ENCODE results near the gene KIF5A. TPM values are rescaled to one million over a fixed set of nuclear protein-coding genes. Genes with fewer than 3 reads are reported as not detected.

KIF5A gene
- total RNA-seq, 1 donor from 2014 or later: 0.08 TPM

- intact Hi-C loops (cut with micrococcal nuclease): no loop called here
Observed at GRCh38 chr12:57631566-57632072, 81.8 kb downstream of the KIF5A start.

GRCh38 chr12:57632073-57632957, 82.5 kb downstream of the KIF5A start:
- H3K36me3 ChIP-seq: no peaks in the 10 kb centered on the region
- TF ChIP-seq, protein P1, sequence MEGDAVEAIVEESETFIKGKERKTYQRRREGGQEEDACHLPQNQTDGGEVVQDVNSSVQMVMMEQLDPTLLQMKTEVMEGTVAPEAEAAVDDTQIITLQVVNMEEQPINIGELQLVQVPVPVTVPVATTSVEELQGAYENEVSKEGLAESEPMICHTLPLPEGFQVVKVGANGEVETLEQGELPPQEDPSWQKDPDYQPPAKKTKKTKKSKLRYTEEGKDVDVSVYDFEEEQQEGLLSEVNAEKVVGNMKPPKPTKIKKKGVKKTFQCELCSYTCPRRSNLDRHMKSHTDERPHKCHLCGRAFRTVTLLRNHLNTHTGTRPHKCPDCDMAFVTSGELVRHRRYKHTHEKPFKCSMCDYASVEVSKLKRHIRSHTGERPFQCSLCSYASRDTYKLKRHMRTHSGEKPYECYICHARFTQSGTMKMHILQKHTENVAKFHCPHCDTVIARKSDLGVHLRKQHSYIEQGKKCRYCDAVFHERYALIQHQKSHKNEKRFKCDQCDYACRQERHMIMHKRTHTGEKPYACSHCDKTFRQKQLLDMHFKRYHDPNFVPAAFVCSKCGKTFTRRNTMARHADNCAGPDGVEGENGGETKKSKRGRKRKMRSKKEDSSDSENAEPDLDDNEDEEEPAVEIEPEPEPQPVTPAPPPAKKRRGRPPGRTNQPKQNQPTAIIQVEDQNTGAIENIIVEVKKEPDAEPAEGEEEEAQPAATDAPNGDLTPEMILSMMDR (IDR thresholded peaks at IDR 0.05; ENCODE audit: borderline replicate concordance): no peak
- H3K27me3 ChIP-seq (ENCODE audit: low read depth): peaks cover 75% of the 10 kb centered on the region
- intact Hi-C loops (cut with micrococcal nuclease): no loop called here
- DNase-seq: no peak
- peaks cover 28% of the 10 kb centered on the region for H3K4me1 ChIP-seq
- peak overlapping the region; percentile 55 for H3K27ac ChIP-seq (replicated peaks)
- no peaks in the 10 kb centered on the region for H3K9me3 ChIP-seq (replicated peaks)
- peak overlapping the region; percentile 80 for H3K4me3 ChIP-seq

More at GRCh38 chr12:57631566-57632072, 81.8 kb downstream of the KIF5A start:
- H3K36me3 ChIP-seq: no peaks in the 10 kb centered on the region
- no peaks in the 10 kb centered on the region for H3K9me3 ChIP-seq (replicated peaks)
- no peak for DNase-seq
- TF ChIP-seq, protein P1 (IDR thresholded peaks at IDR 0.05; ENCODE audit: borderline replicate concordance): no peak
- H3K4me3 ChIP-seq: peak overlapping the region; percentile 80
- peaks cover 30% of the 10 kb centered on the region for H3K4me1 ChIP-seq
- peaks cover 75% of the 10 kb centered on the region for H3K27me3 ChIP-seq (ENCODE audit: low read depth)
- peak overlapping the region; percentile 55 for H3K27ac ChIP-seq (replicated peaks)

GRCh38 chr12:57632958-57633840, 83.4 kb downstream of the KIF5A start, which contains the start of gene B4GALNT1:
Gene B4GALNT1 (minus strand): TSS chr12:57633201. CDS start chr12:57632132, 1,069 bp downstream.
- Histone ChIP-seq H3K4me3 (peak within 1 kb of the TSS; percentile 80), H3K27me3 (ENCODE audit: low read depth) (peaks cover 75% of the 10 kb centered on the region), H3K27ac (replicated peaks) (peak within 1 kb of the TSS; percentile 55), H3K9me3 (replicated peaks) (no peaks in the 10 kb centered on the region), H3K4me1 (peaks cover 21% of the 10 kb centered on the region), H3K36me3 (no peaks in the 10 kb centered on the region)
- TF ChIP-seq, protein P1 (IDR thresholded peaks at IDR 0.05; ENCODE audit: borderline replicate concordance): peak; percentile 93
- DNase-seq: peak; percentile 64
- intact Hi-C loops (cut with micrococcal nuclease): no loop called here

Small RNA genes lying within 50 kb of the gene (microRNA-seq; reads per million reads assigned to microRNA genes)
- gene MIR616 (not detected), gene MIR6758 (not detected)

Other genes with a start within 250 kb of the KIF5A start
- 63.1 TPM for gene R3HDM2, start 119.0 kb upstream of the KIF5A start, total RNA-seq
- not detected for gene INHBC, start 115.3 kb upstream of the KIF5A start, total RNA-seq
- not detected for gene INHBE, start 94.7 kb upstream of the KIF5A start, total RNA-seq
- 0.93 TPM for gene GLI1, start 90.3 kb upstream of the KIF5A start, total RNA-seq
- gene ARHGAP9, start 70.2 kb upstream of the KIF5A start, total RNA-seq: 4.2 TPM
- gene MARS1, start 62.0 kb upstream of the KIF5A start, total RNA-seq: 73.1 TPM
- 20.4 TPM for gene DDIT3, start 29.5 kb upstream of the KIF5A start, total RNA-seq
- gene MBD6, start 27.2 kb upstream of the KIF5A start, total RNA-seq: 33.1 TPM
- gene DCTN2, start 2.9 kb upstream of the KIF5A start, total RNA-seq: 87.8 TPM
- 12.3 TPM for gene PIP4K2C, start 41.1 kb downstream of the KIF5A start, total RNA-seq
- gene DTX3, start 54.8 kb downstream of the KIF5A start, total RNA-seq: 22.3 TPM
- 9.7 TPM for gene ARHGEF25, start 61.4 kb downstream of the KIF5A start, total RNA-seq
- 4.7 TPM for gene B4GALNT1, start 83.2 kb downstream of the KIF5A start, total RNA-seq
- gene OS9, start 144.1 kb downstream of the KIF5A start, total RNA-seq: 112 TPM
- gene AGAP2, start 188.7 kb downstream of the KIF5A start, total RNA-seq: 6.5 TPM
- gene TSPAN31, start 195.0 kb downstream of the KIF5A start, total RNA-seq: 27.2 TPM
- gene CDK4, start 202.3 kb downstream of the KIF5A start, total RNA-seq: 41.3 TPM
- 13.8 TPM for gene MARCHF9, start 205.1 kb downstream of the KIF5A start, total RNA-seq
- gene CYP27B1, start 217.0 kb downstream of the KIF5A start, total RNA-seq: not detected
- 6.8 TPM for gene METTL1, start 222.1 kb downstream of the KIF5A start, total RNA-seq
- 0.99 TPM for gene EEF1AKMT3, start 222.6 kb downstream of the KIF5A start, total RNA-seq
- 53.7 TPM for gene TSFM, start 232.7 kb downstream of the KIF5A start, total RNA-seq